ENCODE results near the gene LRIG1.

LRIG1 gene

GRCh38 chr3:66504850-66505641 is 4.2 kb upstream of the LRIG1 start:
- DNase-seq = no peak

- peak in 1 of 5 experiments; percentile 64 for DNase-seq
These were observed 2.2 kb upstream of the LRIG1 start for GRCh38 chr3:66502981-66503380.

DNA sequence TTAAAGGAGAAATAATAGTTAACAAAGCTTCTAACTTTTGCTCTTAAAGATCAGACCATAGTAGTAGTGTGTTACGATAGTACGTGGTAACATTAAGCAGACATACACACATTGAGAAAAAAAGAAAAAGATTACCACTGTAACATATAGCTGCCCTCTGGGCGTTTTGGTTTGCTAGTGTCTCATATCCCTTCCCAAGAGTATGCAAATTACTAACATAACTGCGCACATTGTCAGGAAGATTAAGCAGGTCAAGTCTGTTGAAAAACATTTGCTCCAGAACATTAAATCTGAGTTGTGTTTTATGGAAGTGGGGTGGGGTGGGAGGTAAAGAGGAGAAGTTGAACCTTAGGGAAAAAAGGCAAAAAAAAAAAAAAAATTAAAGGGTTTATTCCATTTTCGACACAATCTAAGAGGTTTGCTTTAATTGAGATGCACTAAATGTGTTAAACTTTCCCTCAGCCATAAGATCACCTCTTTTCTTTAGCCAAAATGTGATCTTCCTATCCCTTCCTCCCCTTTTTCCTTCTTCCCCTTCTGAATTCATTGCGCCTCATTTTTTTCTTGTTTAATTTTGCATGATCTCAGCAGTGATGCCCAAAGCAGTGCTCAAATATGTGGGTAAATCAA is 1.5 kb upstream of the LRIG1 start:
- no peak for DNase-seq

DNA sequence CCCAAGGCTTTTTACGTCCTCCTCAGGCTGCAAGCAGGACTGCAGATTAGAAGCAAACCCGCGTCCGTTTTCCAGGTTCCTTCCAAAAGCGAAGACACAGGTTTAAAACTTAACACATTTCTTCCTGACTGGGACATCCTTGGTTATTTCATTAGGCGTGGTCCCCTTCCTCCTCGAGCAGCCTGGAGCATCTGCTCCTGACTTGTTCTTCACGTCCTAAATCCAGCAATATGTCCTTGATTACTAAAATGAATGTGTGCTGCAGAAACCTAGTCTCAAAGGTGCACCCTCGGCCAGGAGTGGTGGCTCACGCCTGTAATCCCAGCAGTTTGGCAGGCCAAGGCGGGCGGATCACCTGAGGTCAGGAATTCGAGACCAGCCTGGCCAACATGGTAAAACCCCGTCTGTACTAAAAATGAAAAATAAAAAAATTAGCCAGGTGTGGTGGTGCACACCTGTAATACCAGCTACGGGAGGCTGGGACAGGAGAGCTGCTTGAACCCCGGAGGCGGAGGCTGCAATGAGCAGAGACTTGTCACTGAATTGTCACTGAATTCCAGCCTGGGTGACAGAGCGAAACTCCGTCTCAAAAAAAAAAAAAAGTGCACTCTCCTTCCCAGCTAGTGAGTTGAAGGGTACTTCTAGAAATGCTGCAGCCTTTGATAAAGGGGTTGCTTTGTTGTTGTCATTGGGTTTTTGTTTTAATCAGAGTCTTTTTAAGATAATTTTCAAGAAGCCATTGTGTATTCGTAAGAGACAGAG is 842 bp upstream of the LRIG1 start:
- DNase-seq = no peak

- peak in 4 of 5 experiments; percentile 13 to 52 (median 27) for DNase-seq
These were observed 794 bp downstream of the LRIG1 start for GRCh38 chr3:66499881-66500575.

DNA sequence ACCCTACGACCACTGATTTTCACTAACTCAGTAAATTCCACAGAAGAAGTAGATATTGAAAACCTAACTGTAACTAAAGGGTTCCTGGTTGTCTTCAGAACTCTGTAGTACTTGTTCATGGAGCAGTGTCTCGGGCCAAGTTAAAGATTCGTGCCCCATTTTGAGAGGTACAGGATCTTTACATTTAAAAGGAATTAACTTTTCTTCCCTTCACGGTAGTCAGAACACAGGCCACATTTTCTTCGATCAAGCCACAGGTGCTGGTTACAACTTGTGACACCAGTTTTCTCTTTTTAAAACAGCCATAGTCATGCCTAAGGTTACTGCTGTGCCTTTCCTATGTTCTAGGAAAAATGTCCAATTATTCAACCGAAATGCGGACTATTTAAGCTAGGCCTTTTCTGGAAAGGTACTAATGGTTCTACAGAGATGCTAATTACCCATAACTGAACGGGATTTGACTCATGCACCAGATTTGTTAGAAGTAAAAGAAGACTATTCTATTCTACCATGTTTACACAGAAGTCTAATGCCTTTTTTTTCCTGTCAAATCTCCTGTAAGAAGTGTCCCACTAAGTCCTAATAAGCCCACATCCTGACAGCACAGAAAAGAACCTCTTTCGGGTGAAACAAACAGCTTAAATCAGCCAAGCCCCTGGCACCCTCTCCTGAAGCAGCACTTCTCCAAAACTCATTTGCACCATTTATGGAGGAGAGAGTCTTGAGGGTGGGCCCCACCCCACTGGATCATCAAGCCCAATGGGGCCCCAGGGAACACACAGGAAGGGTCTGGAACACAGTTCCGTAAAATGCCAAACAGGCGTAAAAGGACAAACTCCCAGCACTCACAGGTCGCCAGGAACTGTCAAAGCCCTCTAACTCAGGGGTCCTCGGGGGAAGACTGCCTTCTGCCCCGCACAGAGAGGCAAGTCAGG is 1.9 kb downstream of the LRIG1 start:
- DNase-seq = no peak

DNA sequence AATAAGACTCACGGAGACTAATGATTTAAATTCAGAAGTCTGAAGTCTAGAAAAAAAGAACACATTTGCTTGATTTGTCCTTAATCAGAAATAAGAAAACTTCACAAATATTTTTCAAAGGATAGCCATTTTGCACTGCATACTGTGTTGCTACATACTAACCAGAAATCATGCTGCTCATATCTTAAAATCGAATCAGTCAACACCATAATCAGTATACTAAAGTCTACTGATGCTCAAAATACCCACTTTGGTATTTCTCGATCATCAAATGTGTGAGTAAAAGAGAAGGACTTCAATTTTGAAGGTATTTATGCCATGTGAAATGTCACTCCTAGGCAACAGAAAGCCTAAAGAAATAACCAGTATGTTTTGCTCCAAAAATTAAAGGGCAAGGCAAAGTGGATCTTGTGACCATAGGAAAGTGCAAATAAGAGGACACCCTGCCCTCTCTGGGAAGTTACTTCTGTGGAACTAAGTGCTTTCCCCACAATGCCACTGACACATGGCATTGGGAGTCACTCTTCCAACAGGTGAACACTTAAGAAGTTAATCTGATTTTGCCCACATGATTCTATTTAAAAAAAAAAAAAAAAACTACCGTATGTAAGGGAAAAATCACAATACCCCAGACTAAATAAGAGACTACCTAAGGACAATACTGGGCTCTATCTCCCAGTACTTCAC is 2.7 kb downstream of the LRIG1 start:
- peak in 1 of 5 experiments; percentile 62 for DNase-seq

DNA sequence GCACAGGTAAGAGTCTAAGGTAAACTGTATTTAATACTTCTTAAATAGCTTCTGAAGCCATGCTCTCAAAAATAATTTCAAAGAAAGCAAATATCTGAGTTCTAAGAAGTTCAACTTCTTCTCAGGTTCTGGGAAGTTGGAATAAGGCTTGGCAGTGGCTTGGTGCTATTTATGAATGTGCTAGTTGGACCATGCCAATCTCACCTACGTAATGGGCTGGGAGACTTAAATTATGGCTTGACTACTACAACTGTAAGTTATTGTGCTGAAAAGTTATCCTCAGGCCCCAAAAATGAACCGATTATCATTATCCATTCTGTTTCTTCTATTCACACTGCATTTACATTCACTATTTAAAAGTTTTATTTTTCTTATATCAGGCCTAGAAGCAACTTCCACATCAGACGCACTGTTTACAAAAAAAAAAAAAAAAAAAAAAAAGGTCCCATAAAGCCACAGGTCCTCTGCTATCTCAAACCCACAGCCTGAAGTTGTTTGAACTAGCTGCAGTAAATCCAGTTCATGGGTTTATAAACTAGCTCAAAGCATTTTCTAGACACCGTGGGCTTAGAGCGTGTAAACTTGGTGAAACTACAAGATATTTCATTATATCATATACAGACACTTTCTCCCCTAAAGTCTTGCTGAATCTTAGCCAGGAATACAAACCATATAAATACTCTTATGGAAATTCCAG is 3.4 kb downstream of the LRIG1 start:
- DNase-seq = peak in 1 of 5 experiments; percentile 85

GRCh38 chr3:66496746-66497145 is 4.1 kb downstream of the LRIG1 start:
- peak in 1 of 5 experiments; percentile 84 for DNase-seq

DNA sequence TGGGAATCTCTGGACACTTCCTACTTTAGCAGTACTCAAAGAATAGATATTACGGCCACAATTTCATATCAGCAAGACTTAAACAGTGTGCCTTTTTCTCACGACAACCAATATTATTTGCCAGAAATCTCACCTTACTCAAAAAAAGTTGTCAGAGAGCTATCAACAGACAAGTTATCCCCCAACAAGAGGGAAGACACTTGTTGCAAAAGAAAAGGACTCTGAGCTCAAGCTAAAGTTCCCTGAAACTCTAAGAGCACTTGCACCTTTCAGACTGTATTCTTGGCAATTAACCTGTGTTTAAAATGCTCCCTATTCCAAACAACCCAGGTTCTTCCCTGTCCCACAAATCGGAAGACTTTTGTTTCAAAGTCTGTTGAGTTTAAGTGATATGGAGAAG is 4.5 kb downstream of the LRIG1 start:
- no peak for DNase-seq

DNA sequence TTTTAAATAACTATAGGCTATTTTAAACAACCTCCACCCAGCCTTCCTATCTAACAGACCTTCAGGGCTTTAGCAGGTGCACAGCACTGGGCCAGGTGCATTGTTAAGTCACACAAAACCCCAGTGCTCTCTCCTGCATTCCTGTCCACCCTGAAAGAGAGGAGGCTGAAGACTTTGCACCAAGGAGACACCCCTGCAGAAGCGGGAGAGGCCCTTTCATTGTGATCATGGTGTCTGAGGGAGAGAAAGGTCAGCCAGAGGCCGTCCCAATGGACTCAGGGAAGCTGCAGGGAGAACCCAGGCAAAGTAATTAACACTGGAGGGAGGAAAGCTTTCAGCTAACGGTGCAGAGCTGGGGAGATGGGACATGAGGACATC is 5.2 kb downstream of the LRIG1 start:
- no peak for DNase-seq

- peak in 1 of 5 experiments; percentile 82 for DNase-seq
These were observed 5.7 kb downstream of the LRIG1 start for GRCh38 chr3:66494959-66495667.

- no peak for DNase-seq
These were observed 7.2 kb downstream of the LRIG1 start for GRCh38 chr3:66493458-66494099.

- no peak for DNase-seq
These were observed 8.2 kb downstream of the LRIG1 start for GRCh38 chr3:66492672-66493071.

DNA sequence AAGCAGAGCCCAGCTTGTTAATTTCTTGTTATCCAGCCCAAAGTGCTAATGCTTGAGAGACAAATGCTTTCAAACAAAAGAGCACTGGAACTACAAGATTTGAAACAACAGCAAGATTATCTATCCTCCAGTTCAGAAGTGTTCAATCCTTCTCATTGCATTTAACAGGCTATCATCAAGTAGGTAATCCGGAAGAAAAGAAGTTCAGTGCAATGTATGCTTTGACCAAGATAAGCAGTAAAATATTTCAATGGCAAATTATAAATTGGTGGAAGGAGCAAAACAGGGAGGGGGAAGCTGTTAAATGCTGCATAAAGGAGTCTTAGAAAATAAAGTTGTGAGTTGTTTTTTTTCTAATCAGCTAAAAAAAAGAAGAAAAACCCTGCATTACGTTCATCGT is 8.8 kb downstream of the LRIG1 start:
- DNase-seq = no peak

DNA sequence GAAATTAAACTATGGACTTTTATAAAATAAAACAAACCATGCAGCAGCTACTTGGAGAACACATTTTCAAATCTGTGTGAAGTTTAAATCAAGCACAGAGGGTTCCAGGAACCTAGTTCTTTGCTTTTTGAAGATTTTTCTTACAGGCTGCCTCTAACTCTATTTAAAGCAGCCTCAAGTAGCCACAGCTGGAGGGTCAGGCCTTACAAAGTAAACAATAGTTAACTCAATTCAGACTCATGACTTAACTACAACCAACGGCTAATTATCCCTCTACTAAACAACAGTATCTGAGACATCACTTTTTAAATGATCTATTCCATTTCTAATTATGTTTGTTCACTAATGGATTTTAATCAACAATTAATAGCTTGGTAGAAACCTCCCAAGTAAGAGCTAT is 9.8 kb downstream of the LRIG1 start:
- DNase-seq = no peak

DNA sequence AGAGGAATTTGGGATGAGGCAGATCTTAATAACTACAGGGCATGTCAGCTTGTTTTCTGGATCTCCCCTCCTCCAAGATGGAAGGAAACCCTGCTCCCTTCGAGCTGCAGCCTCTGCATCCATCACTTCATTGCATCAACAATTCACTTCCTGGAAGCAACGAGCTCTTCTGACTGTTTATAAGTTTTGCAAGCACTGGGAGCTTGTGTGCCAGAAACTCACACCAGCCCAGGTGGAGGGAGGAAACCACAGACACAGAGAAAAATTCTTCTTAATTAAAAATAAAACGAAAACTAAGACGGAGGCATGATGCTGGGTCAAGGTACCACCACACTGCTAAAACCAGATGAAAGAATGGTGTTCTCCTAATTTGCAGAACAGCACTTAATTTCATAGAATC is 10.6 kb downstream of the LRIG1 start:
- DNase-seq = peak in 1 of 5 experiments; percentile 90

DNA sequence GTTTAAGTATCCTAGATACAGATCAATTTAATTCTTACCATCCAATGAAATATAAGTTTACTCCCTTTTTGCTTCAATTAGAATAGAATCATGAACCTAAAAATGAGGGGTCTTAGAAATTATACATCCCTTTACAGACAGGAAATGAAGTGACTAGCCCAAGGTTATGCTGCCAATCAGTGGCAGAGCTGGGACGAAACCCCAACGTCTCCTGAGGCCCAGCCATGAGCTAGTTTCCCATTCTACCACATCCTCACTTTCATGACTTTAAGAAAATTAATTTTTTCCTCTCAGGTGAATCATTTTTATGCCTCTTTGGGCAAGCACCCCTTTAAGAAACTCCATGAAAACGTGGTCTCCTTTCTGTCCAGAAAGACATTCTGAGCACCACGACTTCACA is 11.2 kb downstream of the LRIG1 start:
- DNase-seq = peak in 1 of 5 experiments; percentile 57

DNA sequence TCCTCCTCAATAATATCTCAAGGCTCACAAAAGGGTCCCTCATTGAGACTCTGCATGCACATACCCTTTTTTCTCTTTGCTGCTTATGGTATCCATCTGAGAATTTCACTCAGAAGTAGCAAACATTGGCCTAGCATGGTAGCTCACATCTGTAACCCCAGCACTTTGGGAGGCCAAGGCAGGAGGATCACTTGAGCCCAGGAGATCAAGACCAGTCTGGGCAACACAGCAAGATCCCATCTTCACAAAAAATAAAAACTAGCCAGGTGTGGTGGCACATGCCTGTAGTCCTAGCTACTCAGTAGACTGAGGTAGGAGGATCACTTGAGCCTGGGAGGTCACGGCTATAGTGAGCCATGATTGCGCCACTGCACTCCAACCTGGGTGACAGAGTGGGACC is 11.7 kb downstream of the LRIG1 start:
- no peak for DNase-seq
